OCI-LY3 (cell line): ENCODE results near the gene GGT7.

Experiments
- H2AFZ ChIP-seq: fragments of 200-600, 300-600 bp; shearing (Covaris generic); 2 replicates; pipeline ENCODE4 v1.6.0; 2014; ENCODE audit warnings: antibody characterized with exemption, low read depth, low read length
- H3K27ac ChIP-seq: fragments of 200-600, 300-600 bp; sonication (generic); 2 replicates; pipeline ENCODE4 v1.5.1; 2014; ENCODE audit warnings: mild to moderate bottlenecking, low read length, moderate library complexity, mixed read lengths
- H3K27me3 ChIP-seq: fragments of 200-600, 300-600 bp; sonication (generic); 2 replicates; pipeline ENCODE4 v1.6.1; 2014; ENCODE audit warnings: low read depth, low read length, mixed read lengths
- H3K36me3 ChIP-seq: fragments of 200-600, 300-600 bp; sonication (generic); replicated peaks from 2 replicates; pipeline ENCODE3; 2014; ENCODE audit warnings: low read depth, low read length, mixed read lengths
- H3K4me1 ChIP-seq: fragments of 300-600, 200-600 bp; sonication (generic); 2 replicates; pipeline ENCODE4 v1.6.1; 2014; ENCODE audit warnings: low read length, mixed read lengths
- H3K4me2 ChIP-seq: fragments of 200-600, 300-600 bp; sonication (generic); 2 replicates; pipeline ENCODE4 v1.6.1; 2014; ENCODE audit warnings: low read length, mixed read lengths
- H3K4me3 ChIP-seq: fragments of 300-600, 200-600 bp; sonication (generic); 2 replicates; pipeline ENCODE4 v1.5.1; 2014; ENCODE audit warnings: antibody characterized with exemption, mild to moderate bottlenecking, low read length, moderate library complexity
- H3K79me2 ChIP-seq: fragments of 300-600, 200-600 bp; shearing (Covaris generic); 2 replicates; pipeline ENCODE4 v1.6.1; 2014; ENCODE audit warnings: mild to moderate bottlenecking, low read length, mixed read lengths
- H3K9ac ChIP-seq: fragments of 300-600, 200-600 bp; shearing (Covaris generic); 2 replicates; pipeline ENCODE4 v1.6.0; 2014; ENCODE audit warnings: mild to moderate bottlenecking, low read length, moderate library complexity
- H3K9me3 ChIP-seq: fragments of 200-600, 300-600 bp; shearing (Covaris generic); 2 replicates; pipeline ENCODE4 v1.6.1; 2014; ENCODE audit warnings: low read length, mixed read lengths; ENCODE audit not compliant: insufficient read depth
- H4K20me1 ChIP-seq: fragments of 200-600, 300-600 bp; sonication (generic); 2 replicates; pipeline ENCODE4 v1.6.1; 2016; ENCODE audit warnings: low read length, mixed read lengths; ENCODE audit not compliant: insufficient read depth
- CTCF ChIP-seq: fragments of 200-600, 300-600 bp; sonication (generic); IDR thresholded peaks from 2 replicates; pipeline ENCODE4 v1.5.1; 2014; ENCODE audit warnings: antibody characterized with exemption, low read length, low read depth
- EZH2phosphoT487 ChIP-seq: fragments of 200-600 bp; shearing (Covaris generic); IDR thresholded peaks from 2 replicates; pipeline ENCODE4 v1.6.1; 2018; ENCODE audit warnings: antibody characterized with exemption, mixed run types, low read depth

Gene GGT7

GRCh38 chr20:34896086-34896621 is 23.5 kb upstream of the GGT7 start:
- Histone ChIP-seq H3K79me2 (no peaks in the 10 kb centered on the region), H3K36me3 (no peaks in the 10 kb centered on the region), H3K27ac (no peak overlapping the region), H3K4me3 (no peak overlapping the region), H3K4me1 (peaks cover 19% of the 10 kb centered on the region), H4K20me1 (no peaks in the 10 kb centered on the region), H3K27me3 (no peaks in the 10 kb centered on the region), H3K9ac (no peak overlapping the region), H2AFZ (no peak overlapping the region), H3K4me2 (no peak overlapping the region), H3K9me3 (no peaks in the 10 kb centered on the region)
- TF ChIP-seq CTCF = no peak

GRCh38 chr20:34895465-34895864 is 22.8 kb upstream of the GGT7 start:
- H3K79me2 ChIP-seq = no peaks in the 10 kb centered on the region
- no peak for TF ChIP-seq CTCF
- TF ChIP-seq EZH2phosphoT487 = no peak

GRCh38 chr20:34894723-34895122 is 22.1 kb upstream of the GGT7 start:
- TF ChIP-seq CTCF = no peak
- TF ChIP-seq EZH2phosphoT487 = no peak
- no peak overlapping the region for H3K4me3 ChIP-seq

More at GRCh38 chr20:34895465-34895864, 22.8 kb upstream of the GGT7 start:
- Histone ChIP-seq H4K20me1 (no peaks in the 10 kb centered on the region), H3K27ac (no peak overlapping the region), H3K36me3 (no peaks in the 10 kb centered on the region), H3K9ac (no peak overlapping the region), H3K9me3 (no peaks in the 10 kb centered on the region), H3K4me3 (no peak overlapping the region), H3K4me1 (peaks cover 23% of the 10 kb centered on the region), H3K4me2 (no peak overlapping the region), H3K27me3 (no peaks in the 10 kb centered on the region), H2AFZ (no peak overlapping the region)

GRCh38 chr20:34892671-34893070 is 20.0 kb upstream of the GGT7 start:
- no peak overlapping the region for H3K4me3 ChIP-seq
- no peaks in the 10 kb centered on the region for H4K20me1 ChIP-seq
- no peak overlapping the region for H3K27ac ChIP-seq
- no peaks in the 10 kb centered on the region for H3K36me3 ChIP-seq
- TF ChIP-seq CTCF = no peak
- TF ChIP-seq EZH2phosphoT487 = no peak
- H3K4me1 ChIP-seq = peaks cover 18% of the 10 kb centered on the region
- H3K27me3 ChIP-seq = no peaks in the 10 kb centered on the region
- no peaks in the 10 kb centered on the region for H3K9me3 ChIP-seq
- no peaks in the 10 kb centered on the region for H3K79me2 ChIP-seq
- no peak overlapping the region for H2AFZ ChIP-seq
- H3K4me2 ChIP-seq = peak overlapping the region; percentile 2; the same call in 1 of the 2 replicates
- H3K9ac ChIP-seq = no peak overlapping the region

More at GRCh38 chr20:34894723-34895122, 22.1 kb upstream of the GGT7 start:
- Histone ChIP-seq H2AFZ (no peak overlapping the region), H3K4me1 (peaks cover 20% of the 10 kb centered on the region), H4K20me1 (no peaks in the 10 kb centered on the region), H3K27ac (no peak overlapping the region), H3K27me3 (no peaks in the 10 kb centered on the region), H3K79me2 (no peaks in the 10 kb centered on the region), H3K9ac (no peak overlapping the region), H3K36me3 (no peaks in the 10 kb centered on the region), H3K9me3 (no peaks in the 10 kb centered on the region), H3K4me2 (no peak overlapping the region)
